Astrocyte (in vitro differentiated cells and primary cell): Measurements from ENCODE around the gene PCGF5. TPM values are rescaled to one million over a fixed set of nuclear protein-coding genes. Genes with fewer than 3 reads are reported as not detected.

Experiments used
- DNase-seq: peaks from one replicate; pipeline ENCODE4 v3.0.0-alpha.2; 2010; ENCODE audit warnings: low read depth
- FAIRE-seq: peaks from 2 replicates; lab custom pipeline; 2011; peaks lifted over from hg19 to GRCh38; lab: Jason Lieb, UNC
- H2AFZ ChIP-seq: 2 replicates; pipeline ENCODE4 v1.6.0; 2012; ENCODE audit warnings: low read depth, low read length, inconsistent platforms
- H3K27ac ChIP-seq: 2 replicates; pipeline ENCODE4 v1.5.1; 2011; ENCODE audit warnings: low read depth, low read length, inconsistent platforms
- H3K27me3 ChIP-seq: 2 replicates; pipeline ENCODE4 v1.6.0; 2011; ENCODE audit warnings: low read length, inconsistent platforms; ENCODE audit not compliant: insufficient read depth
- H3K36me3 ChIP-seq: 2 replicates; pipeline ENCODE4 v1.5.1; 2011; ENCODE audit warnings: low read length, inconsistent platforms; ENCODE audit not compliant: insufficient read depth
- H3K4me1 ChIP-seq: 2 replicates; pipeline ENCODE4 v1.5.1; 2011; ENCODE audit warnings: low read length, inconsistent platforms; ENCODE audit not compliant: insufficient read depth
- H3K4me2 ChIP-seq: 2 replicates; pipeline ENCODE4 v1.6.0; 2012; ENCODE audit warnings: low read length, inconsistent platforms
- H3K4me3 ChIP-seq: 2 replicates; pipeline ENCODE4 v1.5.1; 2011; ENCODE audit warnings: low read depth, mild to moderate bottlenecking, low read length, inconsistent platforms; ENCODE audit not compliant: insufficient read depth
- H3K79me2 ChIP-seq: 2 replicates; pipeline ENCODE4 v1.6.0; 2012; ENCODE audit warnings: mild to moderate bottlenecking, low read length, inconsistent platforms; ENCODE audit not compliant: insufficient read depth
- H3K9ac ChIP-seq: 2 replicates; pipeline ENCODE4 v1.6.0; 2012; ENCODE audit warnings: mild to moderate bottlenecking, low read length, inconsistent platforms
- H3K9me3 ChIP-seq: 2 replicates; pipeline ENCODE4 v1.5.1; 2012; ENCODE audit warnings: low read depth, mild to moderate bottlenecking, low read length, inconsistent platforms; ENCODE audit not compliant: insufficient read depth
- H4K20me1 ChIP-seq: 2 replicates; pipeline ENCODE4 v1.6.0; 2012; ENCODE audit warnings: low read length, inconsistent platforms; ENCODE audit not compliant: insufficient read depth
- H3K27ac Mint-ChIP-seq: one replicate; pipeline ENCODE4 v1.8.0; 2021; ENCODE audit warnings: mild to moderate bottlenecking, mixed read lengths; ENCODE audit not compliant: unreplicated experiment
- H3K27me3 Mint-ChIP-seq: one replicate; pipeline ENCODE4 v1.8.0; 2021; ENCODE audit warnings: low read depth, mixed read lengths; ENCODE audit not compliant: unreplicated experiment
- H3K36me3 Mint-ChIP-seq: one replicate; pipeline ENCODE4 v1.8.0; 2021; ENCODE audit warnings: low read depth, mixed read lengths; ENCODE audit not compliant: unreplicated experiment
- H3K4me1 Mint-ChIP-seq: one replicate; pipeline ENCODE4 v1.8.0; 2021; ENCODE audit warnings: low read depth, mixed read lengths; ENCODE audit not compliant: unreplicated experiment
- H3K4me3 Mint-ChIP-seq: one replicate; pipeline ENCODE4 v1.8.0; 2021; ENCODE audit warnings: mild to moderate bottlenecking, moderate library complexity, mixed read lengths; ENCODE audit not compliant: unreplicated experiment
- H3K9me3 Mint-ChIP-seq: one replicate; pipeline ENCODE4 v1.8.0; 2021; ENCODE audit warnings: mild to moderate bottlenecking, mixed read lengths; ENCODE audit not compliant: unreplicated experiment
- EZH2 ChIP-seq: IDR thresholded peaks from 2 replicates; pipeline ENCODE4 v1.6.1; 2012; ENCODE audit warnings: mild to moderate bottlenecking, low read length, inconsistent platforms; ENCODE audit not compliant: insufficient read depth
- total RNA-seq: library from RNA; stranded (reverse); gene quantifications from 2 replicates; pipeline ENCODE4 v1.2.1, GENCODE V29; 2021
- TF ChIP-seq, protein P1 (sequence below): IDR thresholded peaks from 2 replicates; pipeline ENCODE4 v1.5.1; 2011; ENCODE audit warnings: low read depth, mild to moderate bottlenecking, inconsistent platforms, low read length, moderate library complexity; ENCODE audit not compliant: insufficient read depth

Gene PCGF5
- total RNA-seq, 1 donor from 2014 or later = 31.5 TPM

- H3K36me3 Mint-ChIP-seq = peaks cover 2% of the 10 kb centered on the region
- H3K27me3 ChIP-seq = no peaks in the 10 kb centered on the region
- TF ChIP-seq, protein P1, sequence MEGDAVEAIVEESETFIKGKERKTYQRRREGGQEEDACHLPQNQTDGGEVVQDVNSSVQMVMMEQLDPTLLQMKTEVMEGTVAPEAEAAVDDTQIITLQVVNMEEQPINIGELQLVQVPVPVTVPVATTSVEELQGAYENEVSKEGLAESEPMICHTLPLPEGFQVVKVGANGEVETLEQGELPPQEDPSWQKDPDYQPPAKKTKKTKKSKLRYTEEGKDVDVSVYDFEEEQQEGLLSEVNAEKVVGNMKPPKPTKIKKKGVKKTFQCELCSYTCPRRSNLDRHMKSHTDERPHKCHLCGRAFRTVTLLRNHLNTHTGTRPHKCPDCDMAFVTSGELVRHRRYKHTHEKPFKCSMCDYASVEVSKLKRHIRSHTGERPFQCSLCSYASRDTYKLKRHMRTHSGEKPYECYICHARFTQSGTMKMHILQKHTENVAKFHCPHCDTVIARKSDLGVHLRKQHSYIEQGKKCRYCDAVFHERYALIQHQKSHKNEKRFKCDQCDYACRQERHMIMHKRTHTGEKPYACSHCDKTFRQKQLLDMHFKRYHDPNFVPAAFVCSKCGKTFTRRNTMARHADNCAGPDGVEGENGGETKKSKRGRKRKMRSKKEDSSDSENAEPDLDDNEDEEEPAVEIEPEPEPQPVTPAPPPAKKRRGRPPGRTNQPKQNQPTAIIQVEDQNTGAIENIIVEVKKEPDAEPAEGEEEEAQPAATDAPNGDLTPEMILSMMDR = no peak
- TF ChIP-seq EZH2 = no peak
- H3K36me3 ChIP-seq = no peaks in the 10 kb centered on the region
- no peaks in the 10 kb centered on the region for H3K4me1 Mint-ChIP-seq
- no peaks in the 10 kb centered on the region for H3K4me1 ChIP-seq
- H3K27ac Mint-ChIP-seq = no peak overlapping the region
- no peaks in the 10 kb centered on the region for H3K79me2 ChIP-seq
- FAIRE-seq (no peak), DNase-seq (no peak)
- no peaks in the 10 kb centered on the region for H3K9me3 ChIP-seq
- no peak overlapping the region for H3K4me3 ChIP-seq
- H3K4me2 ChIP-seq = no peak overlapping the region
- H3K27me3 Mint-ChIP-seq = no peaks in the 10 kb centered on the region
- no peaks in the 10 kb centered on the region for H3K9me3 Mint-ChIP-seq
- H3K4me3 Mint-ChIP-seq = no peak overlapping the region
- no peaks in the 10 kb centered on the region for H4K20me1 ChIP-seq
- H3K9ac ChIP-seq = no peak overlapping the region
- H3K27ac ChIP-seq = no peak overlapping the region
- no peak overlapping the region for H2AFZ ChIP-seq
Observed at GRCh38 chr10:91239789-91240188, 19.3 kb downstream of the PCGF5 start.

- no peaks in the 10 kb centered on the region for H3K9me3 ChIP-seq
- H3K4me3 ChIP-seq = no peak overlapping the region
- H3K4me3 Mint-ChIP-seq = no peak overlapping the region
- H3K27ac ChIP-seq = no peak overlapping the region
- H3K9ac ChIP-seq = no peak overlapping the region
- H3K4me1 ChIP-seq = peaks cover 4% of the 10 kb centered on the region
- no peaks in the 10 kb centered on the region for H3K79me2 ChIP-seq
- no peaks in the 10 kb centered on the region for H3K9me3 Mint-ChIP-seq
- H3K36me3 ChIP-seq = no peaks in the 10 kb centered on the region
- H3K4me2 ChIP-seq = no peak overlapping the region
- TF ChIP-seq EZH2 = no peak
- TF ChIP-seq, protein P1 = no peak
- FAIRE-seq = no peak
- H3K36me3 Mint-ChIP-seq = no peaks in the 10 kb centered on the region
- no peaks in the 10 kb centered on the region for H4K20me1 ChIP-seq
- H2AFZ ChIP-seq = no peak overlapping the region
- no peaks in the 10 kb centered on the region for H3K27me3 Mint-ChIP-seq
- peaks cover 2% of the 10 kb centered on the region for H3K4me1 Mint-ChIP-seq
- no peak overlapping the region for H3K27ac Mint-ChIP-seq
- H3K27me3 ChIP-seq = no peaks in the 10 kb centered on the region
- no peak for DNase-seq
Observed at GRCh38 chr10:91242940-91243339, 22.5 kb downstream of the PCGF5 start.

DNA sequence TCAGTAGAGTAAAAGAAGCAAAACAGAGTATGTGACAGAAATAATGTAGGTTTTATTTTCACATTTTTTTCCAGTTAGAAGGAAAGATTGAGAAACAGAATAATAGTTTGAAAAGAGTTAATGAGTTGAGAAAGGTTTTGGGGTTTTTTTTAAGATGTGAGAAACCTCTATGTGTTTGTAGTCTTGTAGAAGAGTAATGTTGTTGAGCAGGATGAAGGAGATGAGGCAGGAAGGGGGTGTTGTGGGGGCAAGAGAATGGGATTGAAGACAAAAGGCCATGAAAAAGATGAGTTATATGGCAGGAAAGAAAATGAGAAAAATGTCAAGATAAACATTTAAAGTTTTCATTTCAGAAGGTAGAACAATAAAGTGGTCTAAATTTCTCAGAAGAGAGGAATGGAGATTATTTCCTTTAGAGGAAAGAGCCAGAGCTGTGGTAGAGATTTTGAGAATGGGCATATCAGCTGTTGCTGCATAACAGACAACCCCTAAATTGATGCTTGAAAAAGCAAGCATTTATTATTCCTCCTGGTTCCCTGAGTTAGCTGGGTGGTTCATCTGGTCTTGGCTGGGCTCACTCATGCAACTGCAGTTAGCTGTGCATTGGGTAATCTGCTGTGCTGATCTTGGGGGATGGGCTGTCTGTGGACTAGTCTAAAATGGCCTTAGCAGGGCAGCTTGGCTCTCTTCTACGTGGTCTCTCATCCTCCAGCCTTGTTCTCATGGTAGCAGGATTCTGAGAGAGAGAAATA, 27.1 kb downstream of the PCGF5 start:
- no peaks in the 10 kb centered on the region for H3K9me3 Mint-ChIP-seq
- Histone ChIP-seq H3K4me1 (peaks cover 5% of the 10 kb centered on the region), H3K27ac (no peak overlapping the region), H3K4me3 (no peak overlapping the region), H3K27me3 (no peaks in the 10 kb centered on the region), H4K20me1 (no peaks in the 10 kb centered on the region), H3K36me3 (no peaks in the 10 kb centered on the region), H3K9ac (no peak overlapping the region), H2AFZ (no peak overlapping the region), H3K9me3 (no peaks in the 10 kb centered on the region), H3K79me2 (no peaks in the 10 kb centered on the region), H3K4me2 (peak overlapping the region; percentile 18)
- H3K4me3 Mint-ChIP-seq = no peak overlapping the region
- DNase-seq (peak; percentile 31), FAIRE-seq (peak; percentile 83)
- TF ChIP-seq EZH2 = no peak
- TF ChIP-seq, protein P1 = no peak
- H3K4me1 Mint-ChIP-seq = peaks cover 2% of the 10 kb centered on the region
- H3K36me3 Mint-ChIP-seq = peaks cover 2% of the 10 kb centered on the region
- no peaks in the 10 kb centered on the region for H3K27me3 Mint-ChIP-seq
- H3K27ac Mint-ChIP-seq = no peak overlapping the region
